GM20431 (cell line): ENCODE data around the gene KCTD7.
"Not testable (repeated sequence)": the region's sequence is repeated elsewhere in the genome, so short reads cannot be mapped to it uniquely, and the experiment has no call there.

Experiments used
- in situ Hi-C: fragments of 300-500 bp; cut with MseI, MboI; formaldehyde crosslinking; loops from one replicate; pipeline ENCODE4 v1.15.0; 2020; ENCODE audit warnings: low sequenced_read_pairs; ENCODE audit not compliant: unreplicated experiment

KCTD7 gene

GRCh38 chr7:66614596-66614995, 14.1 kb upstream of the KCTD7 start:
- in situ Hi-C loops: not testable (repeated sequence)

DNA sequence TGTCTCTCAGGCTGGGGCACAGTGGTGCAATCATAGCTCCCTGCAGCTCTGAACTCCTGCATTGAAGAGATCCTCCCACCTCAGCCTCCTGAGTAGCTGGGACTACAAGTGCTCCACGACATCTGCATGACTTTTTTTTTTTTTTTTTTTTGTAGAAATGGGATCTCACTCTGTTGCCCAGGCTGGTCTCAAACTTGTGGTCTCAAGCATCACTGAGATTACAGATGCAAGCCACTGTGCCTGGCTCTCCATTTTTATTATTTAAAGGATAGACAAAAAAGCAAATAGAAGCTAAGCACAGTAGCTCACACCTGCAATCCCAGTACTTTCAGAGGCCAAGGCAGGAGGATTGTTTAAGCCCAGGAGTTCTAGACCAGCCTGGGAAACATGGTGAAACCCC, 13.0 kb upstream of the KCTD7 start:
- in situ Hi-C loops: no loop called here

DNA sequence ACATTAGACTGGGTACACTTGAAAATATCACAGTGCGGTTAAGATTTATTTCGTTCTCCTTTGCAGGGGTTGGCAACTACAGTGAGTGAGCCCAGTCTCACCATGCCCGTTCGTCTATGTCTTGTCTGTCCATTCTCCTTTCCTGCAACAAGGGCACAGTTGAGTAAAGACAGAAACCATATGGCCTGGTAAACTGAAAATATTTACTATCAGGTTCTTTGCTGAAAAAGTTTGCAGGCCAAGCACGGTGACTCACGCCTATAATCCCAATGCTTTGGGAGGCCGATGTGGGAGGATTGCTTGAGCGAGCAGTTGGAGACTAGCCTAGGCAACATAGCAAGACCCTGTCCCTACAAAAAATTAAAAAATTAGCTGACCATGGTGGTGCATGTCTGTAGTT, 11.4 kb upstream of the KCTD7 start:
- in situ Hi-C loops: no loop called here

DNA sequence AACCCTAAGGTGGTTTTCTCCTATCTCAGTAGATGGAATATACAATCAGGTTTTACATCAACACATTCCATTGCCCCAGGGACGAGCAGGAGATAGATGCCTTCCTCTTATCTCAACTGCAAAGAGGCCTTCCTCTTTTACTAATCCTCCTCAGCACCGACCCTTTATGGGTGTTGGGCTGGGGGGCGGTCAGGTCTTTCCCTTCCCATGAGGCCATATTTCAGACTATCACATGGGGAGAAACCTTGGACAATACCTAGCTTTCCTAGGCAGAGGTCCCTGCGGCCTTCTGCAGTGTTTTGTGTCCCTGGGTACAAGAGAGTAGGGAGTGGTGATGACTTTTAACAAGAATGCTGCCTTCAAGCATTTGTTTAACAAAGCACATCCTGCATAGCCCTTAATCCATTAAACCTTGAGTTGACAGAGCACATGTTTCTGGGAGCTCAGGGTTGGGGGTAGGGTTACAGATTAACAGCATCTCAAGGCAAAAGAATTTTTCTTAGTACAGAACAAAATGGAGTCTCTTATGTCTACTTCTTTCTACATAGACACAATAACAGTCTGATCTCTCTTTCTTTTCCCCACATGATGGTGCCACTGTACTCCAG, 9.2 kb upstream of the KCTD7 start:
- in situ Hi-C loops: not testable (repeated sequence)

DNA sequence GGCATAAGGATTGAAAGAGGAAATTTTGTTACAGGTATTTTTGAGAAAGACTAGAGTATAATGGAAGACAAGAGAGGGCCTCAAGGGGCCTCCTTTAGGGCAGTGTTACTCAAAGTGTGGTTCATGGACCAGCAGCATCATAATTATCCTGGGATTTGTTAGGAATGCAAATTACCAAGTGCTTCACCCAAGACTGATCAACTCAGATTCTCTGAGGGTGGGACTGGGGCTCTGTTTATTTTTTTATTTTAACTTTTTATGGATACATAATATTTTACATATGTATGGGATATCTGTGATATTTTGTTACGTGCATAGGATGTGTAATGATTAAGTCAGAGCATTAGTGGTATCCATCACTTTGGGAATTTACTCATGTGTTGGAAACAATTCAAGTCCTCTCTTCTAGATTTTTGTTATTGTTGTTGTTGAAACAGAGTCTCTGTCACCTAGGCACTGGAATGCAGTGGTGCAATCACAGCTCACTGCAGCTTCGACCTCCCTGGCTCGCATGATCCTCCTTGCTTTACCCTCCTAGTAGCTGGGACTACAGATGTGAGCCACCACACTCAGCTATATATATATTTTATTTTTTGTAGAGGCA, 2.2 kb upstream of the KCTD7 start:
- in situ Hi-C loops: no loop called here

- in situ Hi-C loops: no loop called here
These were observed 1.5 kb upstream of the KCTD7 start for GRCh38 chr7:66627151-66627681.

DNA sequence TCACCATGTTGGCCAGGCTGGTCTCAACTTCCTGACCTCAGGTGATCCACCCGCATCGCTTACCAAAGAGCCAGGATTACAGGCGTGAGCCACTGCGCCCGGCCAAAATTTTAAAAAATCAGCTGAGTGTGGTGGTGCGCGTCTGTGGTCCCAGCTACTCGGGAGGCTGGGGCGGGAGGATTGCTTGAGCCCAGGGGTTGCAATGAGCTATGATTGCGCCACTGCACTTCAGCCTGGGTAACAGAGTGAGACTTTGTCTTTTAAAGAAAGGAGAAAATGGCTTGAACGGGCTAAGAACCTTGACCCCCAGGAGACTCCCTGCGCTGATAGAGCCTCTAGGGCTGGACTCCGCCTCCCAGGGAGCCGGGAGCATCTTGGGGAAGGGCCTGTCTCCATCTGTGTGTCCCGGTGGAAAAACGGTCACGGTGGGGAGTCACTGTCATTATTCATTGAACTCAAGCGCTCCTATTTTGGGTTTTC, 760 bp upstream of the KCTD7 start:
- in situ Hi-C loops: no loop called here

GRCh38 chr7:66629222-66630062, 761 bp downstream of the KCTD7 start:
- in situ Hi-C loops: no loop called here

DNA sequence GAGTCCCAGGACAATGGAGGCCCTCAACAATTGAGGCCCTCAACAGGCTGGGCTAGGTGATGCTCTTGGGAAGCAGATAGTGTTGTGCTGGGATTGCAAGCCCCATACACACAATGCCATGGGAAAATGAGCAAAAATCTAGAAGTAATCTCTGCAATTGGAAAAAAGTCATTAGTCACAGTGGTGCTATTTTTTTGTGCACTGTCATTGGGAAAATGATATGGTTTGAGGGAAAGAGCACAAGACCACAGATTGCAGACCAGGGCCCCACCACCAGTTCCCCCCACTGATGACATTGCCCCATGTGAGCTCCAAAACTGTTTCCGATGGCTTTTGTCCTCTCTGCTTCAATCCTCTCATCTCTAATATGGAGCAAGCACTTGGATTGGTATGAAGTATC, 1.9 kb downstream of the KCTD7 start:
- in situ Hi-C loops: no loop called here

DNA sequence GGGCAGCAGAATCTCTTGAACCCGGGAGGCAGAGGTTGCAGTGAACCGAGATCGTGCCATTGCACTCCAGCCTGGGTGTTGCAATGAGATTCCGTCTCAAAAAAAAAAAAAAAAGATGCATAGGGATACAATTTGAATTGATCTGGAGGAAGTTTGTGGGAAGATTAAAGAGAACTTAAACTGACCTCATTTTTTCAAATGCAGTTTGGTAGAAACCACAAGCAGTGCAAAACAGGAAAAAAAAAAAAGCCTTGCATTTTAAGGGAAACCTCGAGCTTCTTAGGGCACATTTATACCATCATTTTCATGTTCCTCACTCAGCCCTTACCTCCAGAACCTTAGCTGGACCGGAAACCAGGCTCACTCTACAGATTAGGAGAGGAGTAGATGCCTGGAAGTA, 2.8 kb downstream of the KCTD7 start:
- in situ Hi-C loops: no loop called here

GRCh38 chr7:66634816-66635215, 6.1 kb downstream of the KCTD7 start:
- in situ Hi-C loops: no loop called here

DNA sequence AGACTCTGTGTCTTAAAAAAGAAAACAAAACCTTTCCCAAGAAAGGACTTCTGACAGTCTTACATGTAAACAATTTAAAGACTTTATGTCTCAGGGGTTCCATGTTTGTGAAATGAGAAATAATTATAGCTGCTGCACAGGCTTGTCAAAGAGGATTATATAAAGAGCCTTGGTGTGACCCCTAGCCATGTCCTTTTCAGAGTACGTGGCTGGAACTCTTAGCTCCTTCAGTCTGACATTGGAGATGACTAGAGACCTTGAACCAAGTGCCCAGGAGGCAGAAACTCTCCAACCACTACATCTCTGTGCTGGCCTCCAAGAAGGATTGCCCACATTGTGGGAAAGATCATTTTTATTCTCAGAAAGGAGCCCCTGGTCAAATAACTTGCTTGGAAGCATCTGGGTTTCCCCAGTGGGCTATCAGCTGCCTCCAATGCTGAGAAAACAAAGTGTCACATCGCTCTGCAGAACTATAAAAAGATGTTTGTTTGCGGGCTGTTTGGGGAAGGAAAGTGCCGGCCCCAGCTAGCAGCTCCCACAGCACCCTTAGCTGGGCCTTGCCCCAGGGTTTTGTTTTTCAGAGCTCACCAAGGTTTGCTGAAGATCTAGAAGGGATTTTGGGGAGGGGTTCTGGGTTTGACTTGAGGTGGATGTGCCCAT, 6.8 kb downstream of the KCTD7 start:
- in situ Hi-C loops: not testable (repeated sequence)

DNA sequence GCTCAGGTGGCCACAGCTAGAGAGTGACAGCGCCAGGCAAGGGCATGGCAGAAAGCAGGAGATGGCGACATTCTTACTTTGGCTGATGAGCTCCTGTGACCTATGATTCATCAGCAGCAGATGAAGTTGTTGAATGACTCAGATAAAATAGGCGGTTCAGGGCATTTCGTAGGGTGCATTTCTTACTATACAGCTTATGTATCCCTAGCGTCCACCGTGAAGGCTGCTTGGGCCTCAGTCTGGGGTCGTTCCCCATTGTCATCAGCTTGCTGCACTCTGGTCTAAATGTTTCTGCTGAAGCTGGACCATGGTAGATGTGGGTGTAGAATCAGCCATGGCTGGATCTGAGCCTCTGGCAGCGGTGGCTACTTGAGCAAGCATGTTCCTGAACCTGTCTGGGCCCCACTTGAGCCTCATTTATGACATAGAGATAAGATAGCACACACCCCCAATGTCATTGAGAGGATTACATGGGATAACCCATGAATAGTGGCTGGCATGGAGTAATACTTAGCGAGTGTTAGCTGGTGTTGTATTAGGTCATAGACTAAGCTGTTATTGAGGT, 7.4 kb downstream of the KCTD7 start:
- in situ Hi-C loops: not testable (repeated sequence)

- in situ Hi-C loops: no loop called here
These were observed 9.8 kb downstream of the KCTD7 start for GRCh38 chr7:66638309-66639099.

GRCh38 chr7:66639773-66640172, 11.1 kb downstream of the KCTD7 start:
- in situ Hi-C loops: no loop called here

DNA sequence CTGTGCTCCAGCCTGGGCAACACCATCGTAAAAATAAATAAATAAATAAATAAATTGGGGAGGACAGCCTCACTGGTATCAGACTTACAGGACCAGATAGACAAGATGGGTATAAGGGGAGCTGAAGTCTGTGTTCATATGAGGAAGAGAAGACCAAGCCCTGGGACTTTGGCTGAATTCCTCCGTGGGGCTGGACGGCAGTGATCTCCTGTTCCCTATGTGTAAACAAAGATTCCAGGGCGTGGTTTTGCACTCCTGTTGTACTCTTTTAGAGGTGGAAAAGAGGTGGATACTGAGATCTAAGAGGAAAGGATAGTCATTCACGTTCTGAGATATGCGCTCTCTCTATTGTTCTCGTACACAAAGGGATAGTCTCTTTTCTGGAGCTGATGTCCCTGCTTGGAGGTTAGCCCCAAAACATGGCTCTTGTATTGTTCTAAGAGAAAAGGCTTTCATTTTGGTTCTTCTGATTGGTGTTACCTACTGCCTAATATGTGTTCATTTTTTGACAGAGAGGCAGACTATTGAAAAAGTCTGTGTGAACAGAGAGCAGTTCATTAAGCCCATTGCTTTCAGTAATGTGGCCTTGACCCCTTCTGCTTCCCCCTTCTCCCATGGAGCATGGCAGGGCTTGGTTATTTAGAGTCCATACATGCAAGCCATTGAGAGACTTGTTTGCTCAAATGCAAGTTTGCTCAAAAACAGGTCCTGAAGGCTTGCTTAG, 12.3 kb downstream of the KCTD7 start:
- in situ Hi-C loops: no loop called here

DNA sequence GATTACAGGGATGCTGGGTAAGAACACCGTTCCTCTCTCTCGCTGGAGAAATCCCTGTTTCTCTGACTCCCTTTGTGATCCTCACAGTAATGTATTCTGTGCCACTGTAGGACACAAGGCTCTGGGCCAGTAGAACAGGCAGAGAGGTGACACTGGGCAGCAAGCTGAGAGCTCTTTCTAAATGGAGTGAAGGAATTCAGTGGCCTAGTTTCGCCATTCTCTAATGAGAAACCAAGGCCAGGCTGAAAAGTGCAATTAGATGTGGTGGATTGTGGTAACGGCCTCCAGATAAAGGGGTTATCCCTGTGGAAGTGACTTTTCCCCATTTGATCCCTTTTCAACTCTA, 12.8 kb downstream of the KCTD7 start:
- in situ Hi-C loops: no loop called here

DNA sequence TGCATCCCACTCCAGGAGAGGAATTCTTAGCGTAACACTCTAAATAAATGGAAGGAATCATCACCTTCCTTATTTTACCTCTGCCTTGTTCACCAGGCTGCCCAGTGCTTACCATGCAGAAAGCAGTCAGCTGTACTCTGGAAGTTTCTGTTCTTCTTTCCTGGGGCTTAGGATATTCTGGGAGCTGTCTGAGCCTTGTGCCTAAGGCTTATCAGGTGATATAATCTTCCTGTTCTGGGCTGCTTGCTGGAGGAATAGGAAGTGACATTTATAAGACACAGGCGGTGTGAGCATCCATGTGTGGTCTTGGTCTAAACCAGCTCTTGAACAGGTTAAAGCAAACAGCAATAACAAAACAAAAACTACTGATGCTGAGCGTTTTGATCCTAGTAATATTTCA, 13.5 kb downstream of the KCTD7 start:
- in situ Hi-C loops: no loop called here

DNA sequence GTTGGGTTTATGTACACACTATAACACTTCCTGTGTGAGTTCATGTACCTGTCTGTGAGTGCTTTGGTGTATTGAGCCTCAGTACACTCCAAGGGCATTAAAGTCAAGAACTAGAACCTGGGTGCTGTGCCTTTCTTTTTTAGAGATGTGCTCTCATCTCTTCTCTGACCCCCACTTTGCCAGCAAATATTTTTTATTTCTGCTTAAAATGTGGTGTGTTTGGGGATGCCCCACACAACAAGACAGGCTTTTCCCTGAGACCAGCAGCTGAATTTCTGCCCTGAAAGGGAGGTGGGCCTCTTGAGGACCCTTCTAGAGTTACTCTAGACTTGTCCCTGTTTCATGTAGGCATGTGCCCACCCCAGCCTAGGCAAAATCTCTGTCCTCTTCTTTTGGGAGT, 14.3 kb downstream of the KCTD7 start:
- in situ Hi-C loops: no loop called here
